WTC11 (cell line): ENCODE results near the gene ALKBH7. TPM values are rescaled to one million over a fixed set of nuclear protein-coding genes. Genes with fewer than 3 reads are reported as not detected.

Source experiments
- ATAC-seq: fragments of 200-7000 bp; cut with Tn5 transposase; 2 replicates; pipeline ENCODE4 v1.10.0; 2021; ENCODE audit warnings: mild to moderate bottlenecking, moderate library complexity
- CTCF ChIA-PET: fragments of 300-600 bp; sonication (Branson Sonifier 250); formaldehyde crosslinking; loops from one replicate; lab custom pipeline; 2021; ENCODE audit warnings: antibody characterized with exemption; lab: Charles Lee
- POLR2A ChIA-PET: fragments of 350-600 bp; sonication (Branson Sonifier 250); formaldehyde crosslinking; loops from one replicate; lab custom pipeline; 2021; ENCODE audit warnings: antibody characterized with exemption; lab: Charles Lee
- DNase-seq: peaks from one replicate; pipeline ENCODE4 v3.0.0; 2021; ENCODE audit warnings: low spot score
- H3K27ac Mint-ChIP-seq: 2 replicates; pipeline ENCODE4 v1.8.0; 2021; ENCODE audit warnings: mixed read lengths
- H3K27me3 Mint-ChIP-seq: 2 replicates; pipeline ENCODE4 v1.8.0; 2021; ENCODE audit warnings: low read depth, mild to moderate bottlenecking, moderate library complexity, mixed read lengths
- H3K36me3 Mint-ChIP-seq: 2 replicates; pipeline ENCODE4 v1.8.0; 2021; ENCODE audit warnings: mixed read lengths
- H3K4me1 Mint-ChIP-seq: 2 replicates; pipeline ENCODE4 v1.8.0; 2022; ENCODE audit warnings: mixed read lengths
- H3K4me3 Mint-ChIP-seq: 2 replicates; pipeline ENCODE4 v1.8.0; 2021; ENCODE audit warnings: mild to moderate bottlenecking, moderate library complexity, mixed read lengths
- H3K9me3 Mint-ChIP-seq: 2 replicates; pipeline ENCODE4 v1.8.0; 2021; ENCODE audit warnings: mixed read lengths
- CDX4 ChIP-seq: fragments of 250-450 bp; sonication (Bioruptor Pico); IDR thresholded peaks from 2 replicates; pipeline ENCODE4 v1.9.0; 2021; ENCODE audit warnings: moderate library complexity, mild to moderate bottlenecking, inconsistent platforms, borderline replicate concordance
- CREM ChIP-seq: sonication (generic); formaldehyde crosslinking; IDR thresholded peaks from 2 replicates; pipeline ENCODE4 v1.8.1; 2022; ENCODE audit warnings: mild to moderate bottlenecking, missing genetic modification reagents, moderate library complexity
- CTCF ChIP-seq: fragments of 200-600 bp; IDR thresholded peaks from 2 replicates; pipeline ENCODE4 v1.8.0; 2022; ENCODE audit warnings: antibody characterized with exemption
- ELF4 ChIP-seq: sonication (generic); formaldehyde crosslinking; IDR thresholded peaks from 2 replicates; pipeline ENCODE4 v1.8.1; 2022; ENCODE audit warnings: low read depth, mild to moderate bottlenecking, moderate library complexity, missing genetic modification reagents
- FOXK1 ChIP-seq: sonication (generic); formaldehyde crosslinking; IDR thresholded peaks from 2 replicates; pipeline ENCODE4 v1.8.0; 2022; ENCODE audit warnings: mild to moderate bottlenecking, moderate library complexity, missing genetic modification reagents
- FOXP1 ChIP-seq: sonication (generic); formaldehyde crosslinking; IDR thresholded peaks from 2 replicates; pipeline ENCODE4 v1.8.0; 2022; ENCODE audit warnings: missing genetic modification reagents, mild to moderate bottlenecking, moderate library complexity, borderline replicate concordance
- GABPB1 ChIP-seq: sonication (generic); formaldehyde crosslinking; IDR thresholded peaks from 2 replicates; pipeline ENCODE4 v1.8.1; 2023; ENCODE audit warnings: mild to moderate bottlenecking, missing genetic modification reagents
- HMGA2 ChIP-seq: fragments of 250-450 bp; sonication (Bioruptor Pico); IDR thresholded peaks from 2 replicates; pipeline ENCODE4 v1.4.0; 2021; ENCODE audit warnings: mild to moderate bottlenecking, moderate library complexity
- IRF1 ChIP-seq: sonication (generic); formaldehyde crosslinking; IDR thresholded peaks from 2 replicates; pipeline ENCODE4 v1.8.0; 2023; ENCODE audit warnings: missing genetic modification reagents
- MAX ChIP-seq: sonication (generic); formaldehyde crosslinking; IDR thresholded peaks from 2 replicates; pipeline ENCODE4 v1.8.0; 2022; ENCODE audit warnings: mild to moderate bottlenecking, missing genetic modification reagents
- NFATC4 ChIP-seq: fragments of 250-450 bp; sonication (Bioruptor Pico); IDR thresholded peaks from 2 replicates; pipeline ENCODE4 v1.9.0; 2021; ENCODE audit warnings: mild to moderate bottlenecking
- NFE2L1 ChIP-seq: sonication (generic); formaldehyde crosslinking; IDR thresholded peaks from 2 replicates; pipeline ENCODE4 v1.8.1; 2023; ENCODE audit warnings: missing genetic modification reagents
- NR3C1 ChIP-seq: sonication (generic); formaldehyde crosslinking; conservative IDR thresholded peaks from 2 replicates; pipeline ENCODE4 v1.8.1; 2023; ENCODE audit warnings: low read depth, mild to moderate bottlenecking, missing genetic modification reagents
- RORB ChIP-seq: fragments of 250-450 bp; sonication (Bioruptor Pico); IDR thresholded peaks from 2 replicates; pipeline ENCODE4 v1.9.0; 2021; ENCODE audit warnings: mild to moderate bottlenecking
- TCF7 ChIP-seq: sonication (generic); formaldehyde crosslinking; IDR thresholded peaks from 2 replicates; pipeline ENCODE4 v1.8.0; 2022; ENCODE audit warnings: mild to moderate bottlenecking, low read depth, missing genetic modification reagents, moderate library complexity
- TEAD1 ChIP-seq: sonication (generic); formaldehyde crosslinking; IDR thresholded peaks from 2 replicates; pipeline ENCODE4 v1.8.0; 2022; ENCODE audit warnings: mild to moderate bottlenecking, missing genetic modification reagents
- ZBTB43 ChIP-seq: sonication (generic); formaldehyde crosslinking; IDR thresholded peaks from 2 replicates; pipeline ENCODE4 v1.8.1; 2023; ENCODE audit warnings: mild to moderate bottlenecking, missing genetic modification reagents
- ZNF121 ChIP-seq: sonication (generic); formaldehyde crosslinking; IDR thresholded peaks from 2 replicates; pipeline ENCODE4 v1.8.0; 2023; ENCODE audit warnings: missing genetic modification reagents
- ZNF263 ChIP-seq: sonication (generic); formaldehyde crosslinking; IDR thresholded peaks from 2 replicates; pipeline ENCODE4 v1.8.1; 2022; ENCODE audit warnings: low read depth, mild to moderate bottlenecking, moderate library complexity, missing genetic modification reagents
- ZNF425 ChIP-seq: fragments of 250-450 bp; sonication (Bioruptor Pico); conservative IDR thresholded peaks from 2 replicates; pipeline ENCODE4 v1.9.0; 2021; ENCODE audit warnings: mild to moderate bottlenecking
- total RNA-seq: library from RNA; stranded (reverse); gene quantifications from 3 replicates; pipeline ENCODE4 v1.2.3, GENCODE V29; 2021
- TF ChIP-seq, protein P1 (sequence below): sonication (generic); formaldehyde crosslinking; IDR thresholded peaks from 2 replicates; pipeline ENCODE4 v1.8.0; 2022; ENCODE audit warnings: mild to moderate bottlenecking, missing genetic modification reagents
- TF ChIP-seq, protein P2 (sequence below): sonication (generic); formaldehyde crosslinking; conservative IDR thresholded peaks from 2 replicates; pipeline ENCODE4 v1.8.1; 2023; ENCODE audit warnings: mild to moderate bottlenecking, low read depth, missing genetic modification reagents, moderate library complexity

The ALKBH7 gene
- total RNA-seq, 1 experiment from 2014 or later: 96.4 TPM

DNA sequence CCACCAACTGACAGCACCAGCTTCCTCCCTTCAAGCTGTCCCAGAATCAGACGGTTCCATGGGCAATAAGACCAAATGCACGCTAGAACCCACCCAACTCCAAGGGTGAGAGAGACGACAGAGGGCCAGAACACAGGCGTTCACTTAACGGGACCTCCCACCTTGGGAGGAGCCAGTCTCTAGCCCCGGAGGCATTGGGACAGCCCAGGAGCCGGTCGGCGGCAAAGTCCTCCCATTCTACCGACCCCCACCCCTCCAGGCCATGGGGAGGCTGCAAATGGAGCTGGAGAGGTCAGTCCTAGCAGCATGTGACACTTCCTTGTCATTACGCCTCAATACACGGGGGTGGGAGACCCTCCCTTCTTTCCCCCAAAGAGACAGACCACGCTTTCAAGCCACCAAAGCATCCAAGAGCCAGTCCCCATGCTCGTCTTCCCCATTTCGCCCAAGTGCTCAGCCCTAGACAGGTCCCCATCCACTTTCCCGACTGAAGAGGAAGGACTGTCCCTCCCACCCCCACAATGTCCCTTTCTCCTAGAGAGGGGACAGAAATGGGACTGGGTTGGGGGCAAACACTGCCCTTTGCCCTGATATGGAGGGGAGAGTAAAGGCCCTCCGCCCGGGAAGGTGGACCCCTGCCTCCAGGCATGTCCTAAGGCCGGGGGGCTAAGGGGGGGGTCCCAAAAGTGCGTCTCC is 51.1 kb downstream of the ALKBH7 start:
- ChIA-PET CTCF (interaction anchor here (0.6 kb wide), 1 partner anchor 37 kb away, joined by 4 read pairs; no protein-coding TSS in a partner anchor), POLR2A (no interaction called here)
- ATAC-seq (0 out of 2 replicates have a peak, but pooled peaks have one; percentile 0), DNase-seq (peak; percentile 59)
- Mint-ChIP-seq H3K27ac (peak overlapping the region; percentile 63), H3K9me3 (peaks cover 6% of the 10 kb centered on the region), H3K4me1 (peaks cover 14% of the 10 kb centered on the region), H3K27me3 (peaks cover 23% of the 10 kb centered on the region), H3K36me3 (peaks cover 41% of the 10 kb centered on the region), H3K4me3 (peak overlapping the region; percentile 93)
- TF ChIP-seq RORB (CRISPR knock-in tag) (no peak), FOXP1 (0 out of 2 replicates have a peak, but pooled peaks have one; percentile 38), GABPB1 (no peak)

- peaks cover 6% of the 10 kb centered on the region for H3K9me3 Mint-ChIP-seq
- H3K36me3 Mint-ChIP-seq: peaks cover 35% of the 10 kb centered on the region
- ATAC-seq: no peak
- peak within 1 kb of the TSS; percentile 93 for H3K4me3 Mint-ChIP-seq
- H3K4me1 Mint-ChIP-seq: peaks cover 14% of the 10 kb centered on the region
- CTCF ChIA-PET: interaction anchor here (0.6 to 2.5 kb wide), 10 partner anchors 12 to 439 kb away, joined by 3 to 11 read pairs (median 4); partner anchors contain the start of genes ALKBH7, DENND1C and SLC25A23
- POLR2A ChIA-PET: interaction anchor here (0.6 to 1.4 kb wide), 6 partner anchors 12 to 342 kb away, joined by 3 to 10 read pairs (median 4); partner anchors contain the start of genes ALKBH7 and GTF2F1
- H3K27ac Mint-ChIP-seq: peak within 1 kb of the TSS; percentile 63
- H3K27me3 Mint-ChIP-seq: peaks cover 25% of the 10 kb centered on the region
- DNase-seq: no peak
- TF ChIP-seq ZNF425 (CRISPR knock-in tag): no peak
- TF ChIP-seq NFE2L1 (CRISPR knock-in tag): no peak
- TF ChIP-seq ZNF121 (CRISPR knock-in tag): no peak
- TF ChIP-seq IRF1 (CRISPR knock-in tag): no peak
- no peak for TF ChIP-seq ELF4 (CRISPR knock-in tag)
- TF ChIP-seq NFATC4 (CRISPR knock-in tag): no peak
- TF ChIP-seq TCF7: no peak
- 0 out of 2 replicates have a peak, but pooled peaks have one; percentile 52 for TF ChIP-seq FOXK1 (CRISPR knock-in tag)
- 0 out of 2 replicates have a peak, but pooled peaks have one; percentile 41 for TF ChIP-seq TEAD1 (CRISPR knock-in tag)
- no peak for TF ChIP-seq CTCF
- TF ChIP-seq HMGA2 (CRISPR knock-in tag): no peak
- no peak for TF ChIP-seq NR3C1 (CRISPR knock-in tag)
- TF ChIP-seq CREM (CRISPR knock-in tag): no peak
- TF ChIP-seq, protein P1, sequence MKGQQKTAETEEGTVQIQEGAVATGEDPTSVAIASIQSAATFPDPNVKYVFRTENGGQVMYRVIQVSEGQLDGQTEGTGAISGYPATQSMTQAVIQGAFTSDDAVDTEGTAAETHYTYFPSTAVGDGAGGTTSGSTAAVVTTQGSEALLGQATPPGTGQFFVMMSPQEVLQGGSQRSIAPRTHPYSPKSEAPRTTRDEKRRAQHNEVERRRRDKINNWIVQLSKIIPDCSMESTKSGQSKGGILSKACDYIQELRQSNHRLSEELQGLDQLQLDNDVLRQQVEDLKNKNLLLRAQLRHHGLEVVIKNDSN: peak; percentile 75
- TF ChIP-seq ZNF263: 0 out of 2 replicates have a peak, but pooled peaks have one; percentile 25
- 0 out of 2 replicates have a peak, but pooled peaks have one; percentile 25 for TF ChIP-seq MAX (CRISPR knock-in tag)
- TF ChIP-seq, protein P2, sequence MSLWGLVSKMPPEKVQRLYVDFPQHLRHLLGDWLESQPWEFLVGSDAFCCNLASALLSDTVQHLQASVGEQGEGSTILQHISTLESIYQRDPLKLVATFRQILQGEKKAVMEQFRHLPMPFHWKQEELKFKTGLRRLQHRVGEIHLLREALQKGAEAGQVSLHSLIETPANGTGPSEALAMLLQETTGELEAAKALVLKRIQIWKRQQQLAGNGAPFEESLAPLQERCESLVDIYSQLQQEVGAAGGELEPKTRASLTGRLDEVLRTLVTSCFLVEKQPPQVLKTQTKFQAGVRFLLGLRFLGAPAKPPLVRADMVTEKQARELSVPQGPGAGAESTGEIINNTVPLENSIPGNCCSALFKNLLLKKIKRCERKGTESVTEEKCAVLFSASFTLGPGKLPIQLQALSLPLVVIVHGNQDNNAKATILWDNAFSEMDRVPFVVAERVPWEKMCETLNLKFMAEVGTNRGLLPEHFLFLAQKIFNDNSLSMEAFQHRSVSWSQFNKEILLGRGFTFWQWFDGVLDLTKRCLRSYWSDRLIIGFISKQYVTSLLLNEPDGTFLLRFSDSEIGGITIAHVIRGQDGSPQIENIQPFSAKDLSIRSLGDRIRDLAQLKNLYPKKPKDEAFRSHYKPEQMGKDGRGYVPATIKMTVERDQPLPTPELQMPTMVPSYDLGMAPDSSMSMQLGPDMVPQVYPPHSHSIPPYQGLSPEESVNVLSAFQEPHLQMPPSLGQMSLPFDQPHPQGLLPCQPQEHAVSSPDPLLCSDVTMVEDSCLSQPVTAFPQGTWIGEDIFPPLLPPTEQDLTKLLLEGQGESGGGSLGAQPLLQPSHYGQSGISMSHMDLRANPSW: no peak
- TF ChIP-seq ZBTB43 (CRISPR knock-in tag): no peak
- TF ChIP-seq CDX4: no peak
Observed at GRCh38 chr19:6424195-6424938, 51.8 kb downstream of the ALKBH7 start, which contains the start of gene KHSRP. Gene KHSRP, minus strand, starts transcription at chr19:6424811. Its CDS starts 110 bp downstream, at chr19:6424701.
